ENCODE results near the gene ASXL3.

ASXL3 gene

GRCh38 chr18:33696332-33697162 is 118.5 kb downstream of the ASXL3 start:
- no peak for FAIRE-seq
- no peak for TF ChIP-seq POU2F2 (IDR thresholded peaks at IDR 0.05; ENCODE audit: low read depth, low read length)
- TF ChIP-seq SPI1 (IDR thresholded peaks at IDR 0.05; ENCODE audit: low read depth, low read length), result no peak
- TF ChIP-seq TAF1 (IDR thresholded peaks at IDR 0.05; ENCODE audit: low read depth, low read length), result no peak
- TF ChIP-seq POLR2A (IDR thresholded peaks at IDR 0.05; ENCODE audit: low read depth, low read length), result no peak
- no peak for TF ChIP-seq PAX5 (IDR thresholded peaks at IDR 0.05; ENCODE audit: insufficient read depth, low read length, severe bottlenecking)
- no peak for TF ChIP-seq POLR2AphosphoS5 (IDR thresholded peaks at IDR 0.05; ENCODE audit: low read depth, low read length)
- DNase-seq (ENCODE audit: insufficient read length, low spot score), result no peak

GRCh38 chr18:33697498-33697897 is 119.5 kb downstream of the ASXL3 start:
- DNase-seq (ENCODE audit: insufficient read length, low spot score) (no peak), FAIRE-seq (no peak)
- no peak for TF ChIP-seq POLR2AphosphoS5 (IDR thresholded peaks at IDR 0.05; ENCODE audit: low read depth, low read length)
- TF ChIP-seq POU2F2 (IDR thresholded peaks at IDR 0.05; ENCODE audit: low read depth, low read length), result no peak
- TF ChIP-seq TAF1 (IDR thresholded peaks at IDR 0.05; ENCODE audit: low read depth, low read length), result no peak
- TF ChIP-seq POLR2A (IDR thresholded peaks at IDR 0.05; ENCODE audit: low read depth, low read length), result no peak
- TF ChIP-seq PAX5 (IDR thresholded peaks at IDR 0.05; ENCODE audit: insufficient read depth, low read length, severe bottlenecking), result no peak
- TF ChIP-seq SPI1 (IDR thresholded peaks at IDR 0.05; ENCODE audit: low read depth, low read length), result no peak

GRCh38 chr18:33699372-33699771 is 121.4 kb downstream of the ASXL3 start:
- DNase-seq (ENCODE audit: insufficient read length, low spot score), result no peak
- peak; percentile 51 for FAIRE-seq

GRCh38 chr18:33700513-33700976 is 122.5 kb downstream of the ASXL3 start:
- FAIRE-seq, result peak; percentile 9
- no peak for DNase-seq (ENCODE audit: insufficient read length, low spot score)
- TF ChIP-seq POLR2AphosphoS5 (IDR thresholded peaks at IDR 0.05; ENCODE audit: low read depth, low read length), result no peak
- TF ChIP-seq POLR2A (IDR thresholded peaks at IDR 0.05; ENCODE audit: low read depth, low read length), result no peak

More at GRCh38 chr18:33699372-33699771, 121.4 kb downstream of the ASXL3 start:
- TF ChIP-seq POLR2A (IDR thresholded peaks at IDR 0.05; ENCODE audit: low read depth, low read length) (no peak), POLR2AphosphoS5 (IDR thresholded peaks at IDR 0.05; ENCODE audit: low read depth, low read length) (no peak), SPI1 (IDR thresholded peaks at IDR 0.05; ENCODE audit: low read depth, low read length) (no peak), TAF1 (IDR thresholded peaks at IDR 0.05; ENCODE audit: low read depth, low read length) (no peak), PAX5 (IDR thresholded peaks at IDR 0.05; ENCODE audit: insufficient read depth, low read length, severe bottlenecking) (no peak), POU2F2 (IDR thresholded peaks at IDR 0.05; ENCODE audit: low read depth, low read length) (no peak)

GRCh38 chr18:33702625-33703024 is 124.6 kb downstream of the ASXL3 start:
- TF ChIP-seq POU2F2 (IDR thresholded peaks at IDR 0.05; ENCODE audit: low read depth, low read length) (no peak), SPI1 (IDR thresholded peaks at IDR 0.05; ENCODE audit: low read depth, low read length) (no peak), PAX5 (IDR thresholded peaks at IDR 0.05; ENCODE audit: insufficient read depth, low read length, severe bottlenecking) (no peak), TAF1 (IDR thresholded peaks at IDR 0.05; ENCODE audit: low read depth, low read length) (no peak), POLR2AphosphoS5 (IDR thresholded peaks at IDR 0.05; ENCODE audit: low read depth, low read length) (no peak), POLR2A (IDR thresholded peaks at IDR 0.05; ENCODE audit: low read depth, low read length) (no peak)
- DNase-seq (ENCODE audit: insufficient read length, low spot score) (no peak), FAIRE-seq (no peak)

- DNase-seq (ENCODE audit: insufficient read length, low spot score), result no peak
- no peak for TF ChIP-seq POU2F2 (IDR thresholded peaks at IDR 0.05; ENCODE audit: low read depth, low read length)
- no peak for TF ChIP-seq SPI1 (IDR thresholded peaks at IDR 0.05; ENCODE audit: low read depth, low read length)
- TF ChIP-seq POLR2AphosphoS5 (IDR thresholded peaks at IDR 0.05; ENCODE audit: low read depth, low read length), result no peak
- TF ChIP-seq PAX5 (IDR thresholded peaks at IDR 0.05; ENCODE audit: insufficient read depth, low read length, severe bottlenecking), result no peak
- TF ChIP-seq POLR2A (IDR thresholded peaks at IDR 0.05; ENCODE audit: low read depth, low read length), result no peak
- no peak for TF ChIP-seq TAF1 (IDR thresholded peaks at IDR 0.05; ENCODE audit: low read depth, low read length)
- no peak for FAIRE-seq
Observed at GRCh38 chr18:33706391-33706790, 128.4 kb downstream of the ASXL3 start.

GRCh38 chr18:33708876-33709275 is 130.9 kb downstream of the ASXL3 start:
- TF ChIP-seq POLR2AphosphoS5 (IDR thresholded peaks at IDR 0.05; ENCODE audit: low read depth, low read length) (no peak), POLR2A (IDR thresholded peaks at IDR 0.05; ENCODE audit: low read depth, low read length) (no peak), SPI1 (IDR thresholded peaks at IDR 0.05; ENCODE audit: low read depth, low read length) (no peak), TAF1 (IDR thresholded peaks at IDR 0.05; ENCODE audit: low read depth, low read length) (no peak), POU2F2 (IDR thresholded peaks at IDR 0.05; ENCODE audit: low read depth, low read length) (no peak), PAX5 (IDR thresholded peaks at IDR 0.05; ENCODE audit: insufficient read depth, low read length, severe bottlenecking) (no peak)
- FAIRE-seq (no peak), DNase-seq (ENCODE audit: insufficient read length, low spot score) (no peak)

GRCh38 chr18:33710269-33710668 is 132.2 kb downstream of the ASXL3 start:
- FAIRE-seq, result no peak

GRCh38 chr18:33711514-33711913 is 133.5 kb downstream of the ASXL3 start:
- DNase-seq (ENCODE audit: insufficient read length, low spot score) (no peak), FAIRE-seq (no peak)
- no peak for TF ChIP-seq POU2F2 (IDR thresholded peaks at IDR 0.05; ENCODE audit: low read depth, low read length)
- no peak for TF ChIP-seq POLR2A (IDR thresholded peaks at IDR 0.05; ENCODE audit: low read depth, low read length)
- TF ChIP-seq TAF1 (IDR thresholded peaks at IDR 0.05; ENCODE audit: low read depth, low read length), result no peak
- no peak for TF ChIP-seq PAX5 (IDR thresholded peaks at IDR 0.05; ENCODE audit: insufficient read depth, low read length, severe bottlenecking)
- no peak for TF ChIP-seq POLR2AphosphoS5 (IDR thresholded peaks at IDR 0.05; ENCODE audit: low read depth, low read length)
- no peak for TF ChIP-seq SPI1 (IDR thresholded peaks at IDR 0.05; ENCODE audit: low read depth, low read length)

More at GRCh38 chr18:33710269-33710668, 132.2 kb downstream of the ASXL3 start:
- DNase-seq (ENCODE audit: insufficient read length, low spot score), result no peak
- TF ChIP-seq SPI1 (IDR thresholded peaks at IDR 0.05; ENCODE audit: low read depth, low read length), result no peak

- DNase-seq (ENCODE audit: insufficient read length, low spot score) (no peak), FAIRE-seq (no peak)
- TF ChIP-seq PAX5 (IDR thresholded peaks at IDR 0.05; ENCODE audit: insufficient read depth, low read length, severe bottlenecking) (no peak), POLR2A (IDR thresholded peaks at IDR 0.05; ENCODE audit: low read depth, low read length) (no peak), SPI1 (IDR thresholded peaks at IDR 0.05; ENCODE audit: low read depth, low read length) (no peak), POLR2AphosphoS5 (IDR thresholded peaks at IDR 0.05; ENCODE audit: low read depth, low read length) (no peak), TAF1 (IDR thresholded peaks at IDR 0.05; ENCODE audit: low read depth, low read length) (no peak), POU2F2 (IDR thresholded peaks at IDR 0.05; ENCODE audit: low read depth, low read length) (no peak)
Observed at GRCh38 chr18:33712719-33713118, 134.7 kb downstream of the ASXL3 start.

Data from GM12891 (cell line).